H9 (cell line): ENCODE measurements around the gene HPS3. TPM values are rescaled to one million over a fixed set of nuclear protein-coding genes. Genes with fewer than 3 reads are reported as not detected.
A peak's percentile ranks its signal among the peaks of the same experiment; 100 is the strongest.

ENCODE experiments used
- DNase-seq: peaks from one replicate; pipeline ENCODE4 v3.0.0-alpha.2; 2017
- H2AFZ ChIP-seq: one replicate; pipeline ENCODE4 v1.6.1; 2013; ENCODE audit warnings: mild to moderate bottlenecking, low read length, control low read depth, moderate library complexity
- H2AK5ac ChIP-seq: 2 replicates; pipeline ENCODE4 v1.6.1; 2013; ENCODE audit warnings: low read length, control low read depth, mixed read lengths; ENCODE audit not compliant: insufficient read length
- H2BK120ac ChIP-seq: one replicate; pipeline ENCODE4 v1.6.1; 2013; ENCODE audit warnings: low read depth, mild to moderate bottlenecking, low read length, control low read depth, inconsistent platforms; ENCODE audit not compliant: poor library complexity, severe bottlenecking
- H2BK12ac ChIP-seq: 2 replicates; pipeline ENCODE4 v1.6.1; 2013; ENCODE audit warnings: low read length, control low read depth, mixed read lengths, low read depth; ENCODE audit not compliant: insufficient read length
- H2BK15ac ChIP-seq: 2 replicates; pipeline ENCODE4 v1.6.1; 2013; ENCODE audit warnings: low read depth, low read length, control low read depth
- H2BK20ac ChIP-seq: one replicate; pipeline ENCODE4 v1.6.1; 2013; ENCODE audit warnings: low read depth, mild to moderate bottlenecking, low read length, control low read depth, inconsistent platforms; ENCODE audit not compliant: poor library complexity, severe bottlenecking
- H2BK5ac ChIP-seq: 2 replicates; pipeline ENCODE4 v1.6.1; 2013; ENCODE audit warnings: low read length, control low read depth, mixed read lengths; ENCODE audit not compliant: insufficient read length
- H3K14ac ChIP-seq: 2 replicates; pipeline ENCODE4 v1.6.1; 2013; ENCODE audit warnings: low read length, control low read depth; ENCODE audit not compliant: insufficient read depth
- H3K18ac ChIP-seq: 2 replicates; pipeline ENCODE4 v1.6.1; 2013; ENCODE audit warnings: low read depth, mild to moderate bottlenecking, mixed read lengths, low read length, control low read depth; ENCODE audit not compliant: insufficient read length
- H3K23ac ChIP-seq: 2 replicates; pipeline ENCODE4 v1.6.1; 2013; ENCODE audit warnings: low read length, control low read depth, mixed read lengths, low read depth; ENCODE audit not compliant: insufficient read length
- H3K23me2 ChIP-seq: 2 replicates; pipeline ENCODE4 v1.6.1; 2013; ENCODE audit warnings: low read depth, mild to moderate bottlenecking, mixed read lengths, low read length, control low read depth; ENCODE audit not compliant: insufficient read length, poor library complexity, severe bottlenecking
- H3K27ac ChIP-seq: 2 replicates; pipeline ENCODE4 v1.5.1; 2013; ENCODE audit warnings: low read length, control low read depth, mixed read lengths, low read depth; ENCODE audit not compliant: insufficient read length
- H3K27me3 ChIP-seq: 2 replicates; pipeline ENCODE4 v1.6.1; 2013; ENCODE audit warnings: low read length, control low read depth, inconsistent platforms; ENCODE audit not compliant: insufficient read depth
- H3K4ac ChIP-seq: 2 replicates; pipeline ENCODE4 v1.6.1; 2013; ENCODE audit warnings: low read depth, mild to moderate bottlenecking, control low read depth, inconsistent platforms, low read length, moderate library complexity
- H3K4me1 ChIP-seq: 2 replicates; pipeline ENCODE4 v1.6.1; 2013; ENCODE audit warnings: low read length, control low read depth, inconsistent platforms; ENCODE audit not compliant: insufficient read depth
- H3K4me2 ChIP-seq: 2 replicates; pipeline ENCODE4 v1.6.1; 2013; ENCODE audit warnings: low read length, control low read depth, mixed read lengths; ENCODE audit not compliant: insufficient read length, insufficient read depth
- H3K56ac ChIP-seq: 2 replicates; pipeline ENCODE4 v1.6.1; 2013; ENCODE audit warnings: low read depth, mild to moderate bottlenecking, mixed read lengths, low read length, control low read depth; ENCODE audit not compliant: insufficient read length
- H3K79me1 ChIP-seq: 2 replicates; pipeline ENCODE4 v1.6.1; 2013; ENCODE audit warnings: low read depth, mild to moderate bottlenecking, moderate library complexity, low read length, control low read depth, inconsistent platforms; ENCODE audit not compliant: insufficient read depth, poor library complexity, severe bottlenecking
- H3K79me2 ChIP-seq: 2 replicates; pipeline ENCODE4 v1.6.1; 2013; ENCODE audit warnings: low read length, control low read depth, inconsistent platforms; ENCODE audit not compliant: insufficient read depth
- H3K9ac ChIP-seq: 2 replicates; pipeline ENCODE4 v1.6.1; 2013; ENCODE audit warnings: low read length, control low read depth, mixed read lengths; ENCODE audit not compliant: insufficient read length; ENCODE audit errors: extremely low read depth
- H3K9me3 ChIP-seq: one replicate; pipeline ENCODE4 v1.6.1; 2013; ENCODE audit warnings: low read depth, low read length, inconsistent platforms; ENCODE audit not compliant: control insufficient read depth
- H3T11ph ChIP-seq: one replicate; pipeline ENCODE4 v1.6.1; 2013; ENCODE audit warnings: mild to moderate bottlenecking, low read length, control low read depth, inconsistent platforms
- H4K20me1 ChIP-seq: one replicate; pipeline ENCODE4 v1.6.1; 2013; ENCODE audit not compliant: control insufficient read depth, insufficient read length, insufficient read depth
- H4K5ac ChIP-seq: 2 replicates; pipeline ENCODE4 v1.6.1; 2013; ENCODE audit warnings: low read depth, mild to moderate bottlenecking, mixed read lengths, low read length, control low read depth; ENCODE audit not compliant: insufficient read length
- H4K8ac ChIP-seq: replicated peaks from 2 replicates; pipeline ENCODE4 v1.6.1; 2013; ENCODE audit warnings: low read length, control low read depth, mixed read lengths, low read depth; ENCODE audit not compliant: insufficient read length
- H4K91ac ChIP-seq: 2 replicates; pipeline ENCODE4 v1.6.1; 2013; ENCODE audit warnings: low read depth, mild to moderate bottlenecking, moderate library complexity, mixed read lengths, low read length, control low read depth; ENCODE audit not compliant: insufficient read length
- H3K27ac Mint-ChIP-seq, 3 experiments: 2 replicates in 2 of 3; 3 replicates in 1 of 3; pipeline ENCODE4 v1.8.0; 2020 to 2021; ENCODE audit warnings: mixed read lengths in 3 of 3, mild to moderate bottlenecking in 1 of 3, moderate library complexity in 1 of 3
- H3K27me3 Mint-ChIP-seq: 2 replicates; pipeline ENCODE4 v1.8.0; 2021; ENCODE audit warnings: low read depth, mild to moderate bottlenecking, moderate library complexity, mixed read lengths
- H3K36me3 Mint-ChIP-seq, 3 experiments: 2 replicates in 2 of 3; 3 replicates in 1 of 3; pipeline ENCODE4 v1.8.0; 2020 to 2021; ENCODE audit warnings: low read depth in 3 of 3, mixed read lengths in 3 of 3; ENCODE audit not compliant: insufficient read depth in 1 of 3
- H3K4me1 Mint-ChIP-seq, 2 experiments: 2 replicates each; pipeline ENCODE4 v1.8.0; 2020; ENCODE audit warnings: mixed read lengths in 2 of 2
- H3K4me3 Mint-ChIP-seq, 2 experiments: 2 replicates in 1 of 2; 3 replicates in 1 of 2; pipeline ENCODE4 v1.8.0; 2020 to 2021; ENCODE audit warnings: mild to moderate bottlenecking in 2 of 2, mixed read lengths in 2 of 2, moderate library complexity in 1 of 2
- H3K9me3 Mint-ChIP-seq, 2 experiments: 2 replicates in 1 of 2; 3 replicates in 1 of 2; pipeline ENCODE4 v1.8.0; 2020; ENCODE audit warnings: mild to moderate bottlenecking in 2 of 2, mixed read lengths in 2 of 2, moderate library complexity in 1 of 2
- WGBS: extraction: QIAGEN DNeasy Blood & Tissue Kit; methylation state at CpG from one replicate; pipeline ENCODE4 v1.1.7; 2013; ENCODE audit warnings: missing lambda C conversion rate, low lambda C conversion rate, mixed read lengths; ENCODE audit not compliant: insufficient read length; ENCODE audit errors: extremely low coverage; 5-methylcytosine and 5-hydroxymethylcytosine counted together
- total RNA-seq: library from RNA; stranded (reverse); gene quantifications from 2 replicates; pipeline ENCODE4 v1.2.1, GENCODE V29; 2021
- TF ChIP-seq, protein P1 (sequence below): fragments of 200-600 bp; sonication (generic); conservative IDR thresholded peaks from 3 replicates; pipeline ENCODE4 v1.8.0; 2021; ENCODE audit warnings: antibody characterized with exemption, mild to moderate bottlenecking

The HPS3 gene
- total RNA-seq, 1 experiment from 2014 or later = 46.5 TPM

- Histone ChIP-seq H4K8ac (no peak overlapping the region), H3K9me3 (peaks cover 8% of the 10 kb centered on the region), H2AFZ (no peak overlapping the region), H3K27me3 (no peaks in the 10 kb centered on the region), H2BK120ac (no peak overlapping the region), H4K91ac (no peak overlapping the region), H2BK5ac (no peak overlapping the region), H3K56ac (no peak overlapping the region), H3K27ac (no peak overlapping the region), H4K5ac (no peak overlapping the region), H2BK15ac (no peak overlapping the region), H3K23me2 (no peaks in the 10 kb centered on the region), H3K4me2 (no peak overlapping the region), H3K9ac (no peak overlapping the region), H3K4me1 (peaks cover 2% of the 10 kb centered on the region; the same call in 1 of the 2 replicates), H3K79me1 (no peaks in the 10 kb centered on the region), H2BK20ac (no peak overlapping the region), H3K18ac (peak overlapping the region; percentile 24), H2BK12ac (no peak overlapping the region), H3K14ac (no peak overlapping the region), H4K20me1 (no peaks in the 10 kb centered on the region), H2AK5ac (no peak overlapping the region), H3K79me2 (no peaks in the 10 kb centered on the region), H3K23ac (no peak overlapping the region), H3T11ph (no peak overlapping the region), H3K4ac (no peak overlapping the region)
- Mint-ChIP-seq H3K4me1 (peaks cover 30 to 52% of the 10 kb centered on the region in 2 experiments), H3K27ac (peak overlapping the region in 2 of 3 experiments; percentile 41 to 62; a peak in 3 of 7 replicates), H3K4me3 (no peak overlapping the region), H3K27me3 (no peaks in the 10 kb centered on the region), H3K36me3 (peaks cover 2 to 22% (median 14%) of the 10 kb centered on the region in 3 experiments; a peak in 6 of 7 replicates), H3K9me3 (peaks cover 9% of the 10 kb centered on the region in 2 experiments; a peak in 4 of 5 replicates)
- TF ChIP-seq, protein P1, sequence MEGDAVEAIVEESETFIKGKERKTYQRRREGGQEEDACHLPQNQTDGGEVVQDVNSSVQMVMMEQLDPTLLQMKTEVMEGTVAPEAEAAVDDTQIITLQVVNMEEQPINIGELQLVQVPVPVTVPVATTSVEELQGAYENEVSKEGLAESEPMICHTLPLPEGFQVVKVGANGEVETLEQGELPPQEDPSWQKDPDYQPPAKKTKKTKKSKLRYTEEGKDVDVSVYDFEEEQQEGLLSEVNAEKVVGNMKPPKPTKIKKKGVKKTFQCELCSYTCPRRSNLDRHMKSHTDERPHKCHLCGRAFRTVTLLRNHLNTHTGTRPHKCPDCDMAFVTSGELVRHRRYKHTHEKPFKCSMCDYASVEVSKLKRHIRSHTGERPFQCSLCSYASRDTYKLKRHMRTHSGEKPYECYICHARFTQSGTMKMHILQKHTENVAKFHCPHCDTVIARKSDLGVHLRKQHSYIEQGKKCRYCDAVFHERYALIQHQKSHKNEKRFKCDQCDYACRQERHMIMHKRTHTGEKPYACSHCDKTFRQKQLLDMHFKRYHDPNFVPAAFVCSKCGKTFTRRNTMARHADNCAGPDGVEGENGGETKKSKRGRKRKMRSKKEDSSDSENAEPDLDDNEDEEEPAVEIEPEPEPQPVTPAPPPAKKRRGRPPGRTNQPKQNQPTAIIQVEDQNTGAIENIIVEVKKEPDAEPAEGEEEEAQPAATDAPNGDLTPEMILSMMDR = no peak
- no CpG with 5 or more reads among the region's 3 CpGs for WGBS
- no peak for DNase-seq
These were observed 57.3 kb downstream of the HPS3 start for GRCh38 chr3:149186721-149187120.
